K562 (cell line): Measurements from ENCODE around the gene LHX3. TPM values are rescaled to one million over a fixed set of nuclear protein-coding genes. Genes with fewer than 3 reads are reported as not detected.

Source experiments
- ATAC-seq: fragments of 200-7000 bp; cut with Tn5 transposase; 3 replicates; pipeline ENCODE4 v1.9.1; 2020; ENCODE audit warnings: moderate library complexity
- BruUV-seq: library from RNA; stranded (reverse); fragments of 400-500 nt; replicated peaks from 2 replicates; lab custom pipeline; 2021; lab: Mats Ljungman, UMichigan
- CTCF ChIA-PET: fragments of 300-600 bp; formaldehyde crosslinking; extraction: SDS; loops from one replicate; lab custom pipeline; 2021; ENCODE audit warnings: low intra/inter-chr PET ratio; lab: Yijun Ruan, JAX
- POLR2A ChIA-PET: fragments of 300-600, 350-650 bp; sonication (Branson Sonifier 250); formaldehyde crosslinking; extraction: SDS; loops from one replicate; lab custom pipeline; 2021; ENCODE audit warnings: antibody characterized with exemption, inconsistent platforms; lab: Yijun Ruan, JAX
- DNase-seq, 4 experiments: peaks; one replicate each; pipeline versions ENCODE4 v3.0.0 to v3.0.0-alpha.2; 2011 to 2018; ENCODE audit warnings: low spot score in 3 of 4, mixed read lengths in 3 of 4; ENCODE audit errors: extremely low read depth in 1 of 4
- FAIRE-seq: peaks from 2 replicates; lab custom pipeline; 2011; peaks lifted over from hg19 to GRCh38; lab: Jason Lieb, UNC
- H2AFZ ChIP-seq: 2 replicates; pipeline ENCODE4 v1.6.0; 2011; ENCODE audit warnings: low read depth, low read length, control low read depth, inconsistent platforms
- H3K27ac ChIP-seq: fragments of 200-600 bp; 3 replicates; pipeline ENCODE4 v1.8.0; 2011; ENCODE audit warnings: low read depth, mild to moderate bottlenecking, control low read depth, inconsistent platforms, low read length, moderate library complexity, mixed read lengths; ENCODE audit errors: extremely low read depth
- H3K27me3 ChIP-seq, 2 experiments: fragments of 300-600 bp in 1 of 2; 2 replicates in 1 of 2; 3 replicates in 1 of 2; pipeline versions ENCODE4 v1.6.0 to v1.8.0; 2011; ENCODE audit warnings: inconsistent platforms in 2 of 2, low read length in 2 of 2, mild to moderate bottlenecking in 1 of 2, mixed read lengths in 1 of 2, moderate library complexity in 1 of 2; ENCODE audit not compliant: control insufficient read depth in 2 of 2, insufficient read depth in 2 of 2
- H3K36me3 ChIP-seq: fragments of 300-600 bp; 3 replicates; pipeline ENCODE4 v1.8.0; 2011; ENCODE audit warnings: mild to moderate bottlenecking, low read length, inconsistent platforms; ENCODE audit not compliant: control insufficient read depth, insufficient read depth
- H3K4me1 ChIP-seq, 2 experiments: fragments of 200-600 bp in 1 of 2; replicated peaks in 1 of 2; 2 replicates in 1 of 2; 3 replicates in 1 of 2; pipeline versions ENCODE4 v1.5.1 to v1.8.0; 2011; ENCODE audit warnings: inconsistent platforms in 2 of 2, low read length in 2 of 2, mild to moderate bottlenecking in 1 of 2, mixed read lengths in 1 of 2, moderate library complexity in 1 of 2; ENCODE audit not compliant: control insufficient read depth in 2 of 2, insufficient read depth in 2 of 2
- H3K4me2 ChIP-seq: 2 replicates; pipeline ENCODE4 v1.6.1; 2011; ENCODE audit warnings: low read length, control low read depth, inconsistent platforms, mixed read lengths; ENCODE audit not compliant: insufficient read depth
- H3K4me3 ChIP-seq: fragments of 200-600 bp; sonication (generic), shearing (Covaris generic); 2 replicates; pipeline ENCODE4 v1.5.1; 2016; ENCODE audit warnings: control low read depth, inconsistent platforms
- H3K79me2 ChIP-seq: fragments of 200-600 bp; 3 replicates; pipeline ENCODE4 v1.8.0; 2011; ENCODE audit warnings: low read length, inconsistent platforms; ENCODE audit not compliant: control insufficient read depth, insufficient read depth
- H3K9ac ChIP-seq, 2 experiments: 2 replicates each; pipeline versions ENCODE4 v1.6.0 to v1.6.1; 2011; ENCODE audit warnings: low read depth in 2 of 2, low read length in 2 of 2, control low read depth in 1 of 2, inconsistent platforms in 1 of 2, mild to moderate bottlenecking in 1 of 2, mixed read lengths in 1 of 2; ENCODE audit not compliant: insufficient read depth in 1 of 2
- H3K9me1 ChIP-seq: one replicate; pipeline ENCODE4 v1.6.0; 2011; ENCODE audit warnings: inconsistent platforms, mild to moderate bottlenecking, low read length, moderate library complexity; ENCODE audit not compliant: control insufficient read depth, insufficient read depth
- H3K9me3 ChIP-seq: replicated peaks from 2 replicates; pipeline ENCODE4 v1.5.1; 2011; ENCODE audit warnings: low read depth, low read length, inconsistent platforms; ENCODE audit not compliant: control insufficient read depth, insufficient read depth
- H4K20me1 ChIP-seq: replicated peaks from 2 replicates; pipeline ENCODE4 v1.6.1; 2011; ENCODE audit warnings: low read length, inconsistent platforms, mixed read lengths; ENCODE audit not compliant: control insufficient read depth, insufficient read depth
- ATF2 ChIP-seq: sonication (generic); formaldehyde crosslinking; IDR thresholded peaks from 2 replicates; pipeline ENCODE4 v1.8.1; 2022; ENCODE audit warnings: missing genetic modification reagents
- CTCF ChIP-seq, 3 experiments: IDR thresholded peaks in 2 of 3; conservative IDR thresholded peaks in 1 of 3; 2 replicates each; pipeline ENCODE4 v1.5.1; 2011 to 2012; ENCODE audit warnings: low read length in 3 of 3, mild to moderate bottlenecking in 3 of 3, control low read depth in 2 of 3, improper control_type of control experiment in 1 of 3, inconsistent platforms in 1 of 3, low read depth in 1 of 3, mixed read lengths in 1 of 3, moderate library complexity in 1 of 3; ENCODE audit not compliant: insufficient read depth in 2 of 3
- EGR1 ChIP-seq: fragments of 450-650 bp; conservative IDR thresholded peaks from 2 replicates; pipeline ENCODE4 v1.6.1; 2017; ENCODE audit warnings: mild to moderate bottlenecking
- ELK1 ChIP-seq: sonication (generic); formaldehyde crosslinking; IDR thresholded peaks from 2 replicates; pipeline ENCODE4 v1.8.1; 2022; ENCODE audit warnings: missing genetic modification reagents
- HDAC2 ChIP-seq: fragments of 450-650 bp; IDR thresholded peaks from 2 replicates; pipeline ENCODE4 v1.6.1; 2016; ENCODE audit warnings: mild to moderate bottlenecking
- MYBL2 ChIP-seq, 2 experiments: fragments of 450-650 bp in 1 of 2; sonication (generic) in 1 of 2; formaldehyde crosslinking in 1 of 2; IDR thresholded peaks; 2 replicates each; pipeline versions ENCODE4 v1.6.1 to v1.8.1; 2017 to 2022; ENCODE audit warnings: borderline replicate concordance in 1 of 2, inconsistent platforms in 1 of 2, low read depth in 1 of 2, mild to moderate bottlenecking in 1 of 2, missing genetic modification reagents in 1 of 2, moderate library complexity in 1 of 2
- NBN ChIP-seq: fragments of 450-650 bp; IDR thresholded peaks from 2 replicates; pipeline ENCODE4 v1.6.1; 2016; ENCODE audit warnings: low read depth, mild to moderate bottlenecking
- POLR2B ChIP-seq: fragments of 450-650 bp; IDR thresholded peaks from 2 replicates; pipeline ENCODE4 v1.6.1; 2018; ENCODE audit warnings: low read depth; ENCODE audit not compliant: partially characterized antibody
- YY1 ChIP-seq, 3 experiments: IDR thresholded peaks; 2 replicates each; pipeline ENCODE4 v1.6.1; 2011; ENCODE audit warnings: low read length in 2 of 3, mild to moderate bottlenecking in 2 of 3, moderate library complexity in 2 of 3, borderline replicate concordance in 1 of 3, control low read depth in 1 of 3, low read depth in 1 of 3; ENCODE audit not compliant: insufficient read depth in 3 of 3, insufficient replicate concordance in 2 of 3, control insufficient read depth in 1 of 3, insufficient read length in 1 of 3; ENCODE audit errors: extremely low read depth in 1 of 3
- ZC3H8 ChIP-seq: fragments of 450-650 bp; IDR thresholded peaks from 2 replicates; pipeline ENCODE4 v1.6.1; 2017
- ZNF280A ChIP-seq: fragments of 450-650 bp; IDR thresholded peaks from 2 replicates; pipeline ENCODE4 v1.6.1; 2018; ENCODE audit warnings: mild to moderate bottlenecking, low read depth; ENCODE audit not compliant: partially characterized antibody
- ZNF316 ChIP-seq: fragments of 450-650 bp; IDR thresholded peaks from 2 replicates; pipeline ENCODE4 v1.6.1; 2016
- ZNF561 ChIP-seq: fragments of 450-650 bp; formaldehyde crosslinking; conservative IDR thresholded peaks from 2 replicates; pipeline ENCODE4 v1.4.0; 2020; ENCODE audit warnings: mild to moderate bottlenecking, moderate library complexity
- ZNF707 ChIP-seq: fragments of 250-450 bp; sonication (Bioruptor Pico); conservative IDR thresholded peaks from 2 replicates; pipeline ENCODE4 v1.8.0; 2022; ENCODE audit warnings: inconsistent platforms, mild to moderate bottlenecking, moderate library complexity
- WGBS: fragments of 100-300 bp; shearing (Covaris generic); methylation state at CpG from one replicate; pipeline ENCODE4 v1.1.6; 2016; ENCODE audit warnings: low coverage, mixed read lengths; ENCODE audit not compliant: insufficient coverage; ENCODE audit errors: missing lambda C conversion rate; 5-methylcytosine and 5-hydroxymethylcytosine counted together
- in situ Hi-C: fragments of 300-500 bp; cut with MboI; formaldehyde crosslinking; loops from 4 replicates; pipeline ENCODE4 v1.15.0; 2018; ENCODE audit warnings: inconsistent platforms, mixed read lengths
- intact Hi-C: fragments of 100-400 bp; cut with micrococcal nuclease; formaldehyde crosslinking; loops from 2 replicates; pipeline ENCODE4 v1.14.2; 2022
- polyA plus RNA-seq, 8 experiments: library from polyadenylated mRNA; depleted of rRNA in 4 of 8; stranded (reverse) in 5 of 8; unstranded in 3 of 8; fragments of >200 nt; fragmentation: Nextera tagmentation in 2 of 8; fragmentation: Illumina TruSeq in 1 of 8; extraction: Ambion mirVana in 2 of 8; extraction: Trizol in 1 of 8; gene quantifications; 2 replicates each; pipeline versions ENCODE4 v1.2.1 to v1.2.3, GENCODE V29; 2011 to 2014; ENCODE audit warnings: inconsistent platforms in 1 of 8, missing spikeins in 1 of 8
- total RNA-seq, 7 experiments: library from RNA; depleted of rRNA in 6 of 7; stranded (reverse); fragments of >200 nt in 6 of 7; fragmentation: Illumina TruSeq in 2 of 7; extraction: Trizol in 2 of 7; gene quantifications; 2 replicates each; pipeline versions ENCODE4 v1.2.1 to v1.2.3, GENCODE V29; 2011 to 2021; ENCODE audit warnings: low replicate concordance in 1 of 7

Gene LHX3
- total and polyA plus RNA-seq, 9 of the 15 experiments (the other 6 are each of a cell fraction or from before 2014, with no cell fraction given), result 0.09 TPM; not detected in 8

- DNase-seq (peak; percentile 53 to 66 (median 64)), ATAC-seq (peak; percentile 64), FAIRE-seq (peak; percentile 80)
- CTCF ChIA-PET, result no interaction called here
- Histone ChIP-seq H3K79me2 (peaks cover 64% of the 10 kb centered on the region), H3K9me1 (peaks cover 8% of the 10 kb centered on the region), H3K9me3 (no peaks in the 10 kb centered on the region), H3K4me1 (peaks cover 27 to 58% of the 10 kb centered on the region in 2 experiments), H2AFZ (peak overlapping the region; percentile 59; the same call in 1 of the 2 replicates), H3K36me3 (peaks cover 57% of the 10 kb centered on the region), H3K4me3 (no peak overlapping the region), H3K27me3 (no peaks in the 10 kb centered on the region), H3K9ac (peak overlapping the region; percentile 31 to 84), H3K27ac (peak overlapping the region; percentile 72; the same call in 2 of the 3 replicates), H3K4me2 (peak overlapping the region; percentile 61), H4K20me1 (peaks cover 21% of the 10 kb centered on the region)
- in situ Hi-C loops (no loop called here), intact Hi-C loops (no loop called here)
- BruUV-seq, result no TSS peak
- POLR2A ChIA-PET, result interaction anchor here (0.6 to 1.0 kb wide), 3 partner anchors 8 to 40 kb away, joined by 3 to 7 read pairs (median 3); no protein-coding TSS in a partner anchor
- 47% methylated on average over 24 of the region's 31 CpGs for WGBS
- TF ChIP-seq HDAC2 (0 out of 2 replicates have a peak, but pooled peaks have one; percentile 22), EGR1 (peak; percentile 83), ZNF316 (0 out of 2 replicates have a peak, but pooled peaks have one; percentile 3), CTCF (IDR thresholded peaks at IDR 0.05 in 2 of 3, conservative IDR thresholded peaks at IDR 0.05 in 1 of 3; ENCODE audit: insufficient read depth in 2 of 3, low read depth in 1 of 3, low read length in 3 of 3) (no peak), NBN (no peak), ZNF561 (CRISPR knock-in tag) (no peak), ELK1 (CRISPR knock-in tag) (no peak), ZNF280A (no peak), ATF2 (CRISPR knock-in tag) (no peak), YY1 (IDR thresholded peaks at IDR 0.05; ENCODE audit: borderline replicate concordance in 1 of 3, control insufficient read depth in 1 of 3, extremely low read depth in 1 of 3, insufficient read depth in 3 of 3, insufficient read length in 1 of 3, insufficient replicate concordance in 2 of 3, low read depth in 1 of 3, low read length in 2 of 3) (peak in 1 of 3 experiments; percentile 12), POLR2B (no peak), MYBL2 (IDR thresholded peaks at IDR 0.05; ENCODE audit: low read depth) (peak; percentile 38; the same call in 1 of the 2 replicates), MYBL2 (CRISPR knock-in tag; IDR thresholded peaks at IDR 0.05; ENCODE audit: borderline replicate concordance) (no peak), ZC3H8 (no peak), ZNF707 (no peak)
Observed at GRCh38 chr9:136231478-136232297, 26.8 kb upstream of the LHX3 start.
